GM10248 (cell line): ENCODE measurements around the gene RANBP3.

Experiments
- CTCF ChIA-PET: fragments of 300-600 bp; sonication (Branson Sonifier 250); formaldehyde crosslinking; extraction: SDS; loops from one replicate; lab custom pipeline; 2021; ENCODE audit warnings: antibody characterized with exemption; lab: Yijun Ruan, JAX
- POLR2A ChIA-PET: fragments of 350-650 bp; sonication (Branson Sonifier 250); formaldehyde crosslinking; extraction: SDS; loops from one replicate; lab custom pipeline; 2020; ENCODE audit warnings: antibody characterized with exemption; lab: Yijun Ruan, JAX
- DNase-seq: peaks from one replicate; pipeline ENCODE4 v3.0.0; 2012; ENCODE audit errors: extremely low spot score
- TF ChIP-seq, protein P1 (sequence below): IDR thresholded peaks from 2 replicates; pipeline ENCODE4 v1.5.1; 2012; ENCODE audit warnings: mild to moderate bottlenecking, low read depth; ENCODE audit errors: extremely low read depth, missing control alignments, control extremely low read depth

Gene RANBP3

DNA sequence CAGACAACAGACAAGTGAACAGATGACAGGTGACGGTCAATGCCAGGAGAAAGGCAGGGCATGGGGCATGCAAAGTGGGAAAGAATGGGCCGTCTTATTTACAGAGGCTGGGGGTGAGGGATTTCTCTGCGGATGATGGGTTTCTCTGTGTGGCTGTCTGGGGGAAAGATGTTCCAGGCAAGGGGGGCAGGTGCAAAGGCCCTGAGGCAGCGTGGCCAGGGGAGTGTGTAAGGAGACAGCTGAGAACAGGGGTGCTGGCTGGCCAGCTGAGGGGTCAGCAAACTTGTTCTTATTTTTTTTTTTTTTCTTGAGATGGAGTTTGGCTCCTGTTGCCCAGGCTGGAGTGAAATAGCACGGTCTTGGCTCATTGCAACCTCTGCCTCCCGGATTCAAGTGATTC is 21.8 kb upstream of the RANBP3 start:
- DNase-seq, result no peak
- ChIA-PET POLR2A (no interaction called here), CTCF (interaction anchor here (1.3 to 3.6 kb wide), 4 partner anchors 15 to 196 kb away, joined by 3 to 17 read pairs (median 4); no protein-coding TSS in a partner anchor)
- TF ChIP-seq, protein P1, sequence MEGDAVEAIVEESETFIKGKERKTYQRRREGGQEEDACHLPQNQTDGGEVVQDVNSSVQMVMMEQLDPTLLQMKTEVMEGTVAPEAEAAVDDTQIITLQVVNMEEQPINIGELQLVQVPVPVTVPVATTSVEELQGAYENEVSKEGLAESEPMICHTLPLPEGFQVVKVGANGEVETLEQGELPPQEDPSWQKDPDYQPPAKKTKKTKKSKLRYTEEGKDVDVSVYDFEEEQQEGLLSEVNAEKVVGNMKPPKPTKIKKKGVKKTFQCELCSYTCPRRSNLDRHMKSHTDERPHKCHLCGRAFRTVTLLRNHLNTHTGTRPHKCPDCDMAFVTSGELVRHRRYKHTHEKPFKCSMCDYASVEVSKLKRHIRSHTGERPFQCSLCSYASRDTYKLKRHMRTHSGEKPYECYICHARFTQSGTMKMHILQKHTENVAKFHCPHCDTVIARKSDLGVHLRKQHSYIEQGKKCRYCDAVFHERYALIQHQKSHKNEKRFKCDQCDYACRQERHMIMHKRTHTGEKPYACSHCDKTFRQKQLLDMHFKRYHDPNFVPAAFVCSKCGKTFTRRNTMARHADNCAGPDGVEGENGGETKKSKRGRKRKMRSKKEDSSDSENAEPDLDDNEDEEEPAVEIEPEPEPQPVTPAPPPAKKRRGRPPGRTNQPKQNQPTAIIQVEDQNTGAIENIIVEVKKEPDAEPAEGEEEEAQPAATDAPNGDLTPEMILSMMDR, result no peak

- DNase-seq, result no peak
- TF ChIP-seq, protein P1, result no peak
- ChIA-PET CTCF (interaction anchor here (0.8 to 1.5 kb wide), 2 partner anchors 10 to 18 kb away, joined by 3 to 4 read pairs; no protein-coding TSS in a partner anchor), POLR2A (no interaction called here)
Measured at GRCh38 chr19:5997371-5997770, 19.4 kb upstream of the RANBP3 start.

- DNase-seq, result no peak
- ChIA-PET POLR2A (no interaction called here), CTCF (interaction anchor here (0.8 to 1.5 kb wide), 2 partner anchors 10 to 17 kb away, joined by 3 to 4 read pairs; no protein-coding TSS in a partner anchor)
- TF ChIP-seq, protein P1, result no peak
Measured at GRCh38 chr19:5996623-5997320, 18.8 kb upstream of the RANBP3 start.

DNA sequence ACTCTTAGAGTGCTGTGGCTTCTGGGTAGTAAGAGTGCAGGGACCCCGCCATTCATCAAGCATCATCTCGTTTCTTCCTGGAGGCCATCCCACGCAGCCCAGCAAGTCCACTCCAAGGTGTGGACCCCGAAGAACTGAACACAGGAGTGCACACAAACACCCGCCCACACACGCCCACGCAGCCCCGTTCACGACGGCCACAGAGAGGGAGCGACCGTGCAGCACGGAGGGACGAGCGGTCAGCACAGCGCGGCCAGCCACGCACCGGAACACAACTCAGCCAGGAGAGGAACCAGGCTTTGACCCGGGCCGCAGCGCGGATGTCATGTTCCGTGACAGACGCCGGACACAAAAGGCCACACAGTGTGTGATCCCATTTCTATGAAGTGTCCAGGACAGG is 18.2 kb upstream of the RANBP3 start:
- ChIA-PET POLR2A (no interaction called here), CTCF (no interaction called here)
- TF ChIP-seq, protein P1, result no peak
- no peak for DNase-seq

- DNase-seq, result no peak
- CTCF ChIA-PET, result no interaction called here
- POLR2A ChIA-PET, result no interaction called here
- TF ChIP-seq, protein P1, result no peak
Measured at GRCh38 chr19:5995606-5996005, 17.7 kb upstream of the RANBP3 start.

DNA sequence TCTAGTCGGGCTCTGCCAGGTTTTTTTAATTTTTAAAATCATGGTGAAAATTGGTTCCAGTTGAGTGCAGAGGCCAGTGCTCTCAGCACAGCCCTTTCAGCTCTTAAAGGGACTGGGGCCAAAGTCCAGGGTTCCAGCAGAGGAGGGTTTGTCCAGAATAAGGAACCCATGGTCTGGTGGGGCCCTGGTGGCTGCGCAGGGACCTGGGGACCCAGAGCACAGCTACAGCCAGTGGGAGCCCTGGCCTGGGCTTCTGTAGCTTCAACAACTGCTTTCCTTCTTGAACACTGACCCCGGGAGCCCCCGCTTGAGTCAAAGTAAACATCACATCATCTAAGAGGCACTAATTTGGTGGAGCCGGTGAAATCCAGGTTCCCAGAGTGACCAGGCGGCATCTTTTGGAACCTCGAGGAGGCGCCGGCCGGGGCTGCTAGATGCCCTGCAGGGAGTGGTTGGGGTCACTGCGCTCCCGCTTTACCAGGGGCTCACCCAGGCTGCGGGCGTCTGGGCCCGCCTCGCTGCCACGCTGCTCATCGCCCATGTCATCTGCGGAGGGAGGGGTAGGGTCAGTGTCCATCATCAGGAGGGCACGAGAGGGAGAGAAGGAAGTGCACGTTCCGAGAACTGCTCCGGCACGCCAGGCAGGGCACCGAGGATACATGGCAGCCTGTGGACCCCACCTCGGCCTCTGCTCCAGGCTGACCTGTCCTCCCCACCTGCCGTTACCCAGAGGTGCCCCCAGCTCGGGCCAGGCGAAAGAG is 16.6 kb upstream of the RANBP3 start:
- no peak for DNase-seq
- POLR2A ChIA-PET, result no interaction called here
- TF ChIP-seq, protein P1, result no peak
- CTCF ChIA-PET, result interaction anchor here (1.0 kb wide), 1 partner anchor 15 kb away, joined by 3 read pairs; no protein-coding TSS in a partner anchor
